ENCODE data around the gene CYP19A1.
A peak's percentile ranks its signal among the peaks of the same experiment; 100 is the strongest.
"Not testable (repeated sequence)": the region's sequence is repeated elsewhere in the genome, so short reads cannot be mapped to it uniquely, and the experiment has no call there.

CYP19A1 gene

DNA sequence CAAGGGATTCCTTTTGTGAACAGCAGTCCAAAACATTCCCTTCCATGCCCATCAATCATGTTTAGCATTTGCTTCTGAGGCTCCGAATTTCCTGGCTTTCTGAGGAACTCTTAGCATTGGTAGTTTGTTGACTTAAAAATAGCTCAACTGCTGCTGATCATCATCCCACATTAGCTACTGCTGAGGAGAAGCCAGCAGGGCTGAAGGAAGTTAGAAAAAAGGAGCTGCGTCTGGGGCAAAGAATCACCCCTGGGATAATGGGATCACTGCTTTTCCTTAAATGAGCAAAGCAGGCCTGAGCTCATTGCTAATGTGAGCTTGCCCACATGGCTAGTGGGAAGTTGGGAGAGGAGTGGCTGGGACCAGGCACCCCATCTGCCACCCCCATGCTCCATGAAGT is 39.8 kb downstream of the CYP19A1 start:
- no peak for DNase-seq (ENCODE audit: low spot score)

DNA sequence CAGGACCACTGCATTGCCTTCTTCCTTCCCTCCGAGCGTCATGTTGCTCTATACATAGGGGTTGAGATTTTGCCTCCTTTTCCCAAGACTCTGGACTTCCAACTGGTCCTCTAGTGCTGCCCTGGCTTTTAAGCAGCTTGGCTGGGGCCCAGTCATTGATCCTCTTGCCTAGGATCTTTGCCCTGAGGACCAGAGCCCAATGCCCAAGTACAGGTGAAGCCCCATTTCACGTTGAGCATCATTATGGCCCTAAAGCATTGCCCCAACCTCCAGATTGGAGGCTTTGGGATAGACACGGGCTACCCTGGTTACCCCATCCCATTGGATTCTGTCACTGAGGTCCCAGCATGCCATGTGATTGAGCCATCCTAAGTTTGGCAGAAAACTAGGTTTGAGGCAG is 47.7 kb downstream of the CYP19A1 start:
- DNase-seq (ENCODE audit: low spot score): no peak

DNA sequence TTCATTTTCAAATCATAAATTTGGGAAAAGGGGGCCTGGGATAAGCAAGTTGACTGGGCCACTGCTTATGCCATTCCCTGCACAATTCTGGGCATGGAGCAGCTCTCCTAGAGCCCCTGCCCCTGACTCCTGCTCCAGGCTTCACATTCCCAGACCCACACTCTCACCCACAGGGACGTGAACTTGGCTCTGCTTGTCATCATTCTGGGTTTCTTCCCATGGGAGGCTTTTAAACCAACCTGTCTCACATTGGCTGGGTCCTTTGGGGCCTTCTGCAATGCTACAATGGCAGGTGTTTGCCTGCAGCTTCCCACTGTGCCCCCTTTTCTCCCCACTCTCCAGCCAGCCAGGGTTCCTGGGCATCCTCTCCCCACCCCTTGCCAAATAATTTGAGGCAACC is 49.1 kb downstream of the CYP19A1 start:
- DNase-seq (ENCODE audit: low spot score): no peak

DNA sequence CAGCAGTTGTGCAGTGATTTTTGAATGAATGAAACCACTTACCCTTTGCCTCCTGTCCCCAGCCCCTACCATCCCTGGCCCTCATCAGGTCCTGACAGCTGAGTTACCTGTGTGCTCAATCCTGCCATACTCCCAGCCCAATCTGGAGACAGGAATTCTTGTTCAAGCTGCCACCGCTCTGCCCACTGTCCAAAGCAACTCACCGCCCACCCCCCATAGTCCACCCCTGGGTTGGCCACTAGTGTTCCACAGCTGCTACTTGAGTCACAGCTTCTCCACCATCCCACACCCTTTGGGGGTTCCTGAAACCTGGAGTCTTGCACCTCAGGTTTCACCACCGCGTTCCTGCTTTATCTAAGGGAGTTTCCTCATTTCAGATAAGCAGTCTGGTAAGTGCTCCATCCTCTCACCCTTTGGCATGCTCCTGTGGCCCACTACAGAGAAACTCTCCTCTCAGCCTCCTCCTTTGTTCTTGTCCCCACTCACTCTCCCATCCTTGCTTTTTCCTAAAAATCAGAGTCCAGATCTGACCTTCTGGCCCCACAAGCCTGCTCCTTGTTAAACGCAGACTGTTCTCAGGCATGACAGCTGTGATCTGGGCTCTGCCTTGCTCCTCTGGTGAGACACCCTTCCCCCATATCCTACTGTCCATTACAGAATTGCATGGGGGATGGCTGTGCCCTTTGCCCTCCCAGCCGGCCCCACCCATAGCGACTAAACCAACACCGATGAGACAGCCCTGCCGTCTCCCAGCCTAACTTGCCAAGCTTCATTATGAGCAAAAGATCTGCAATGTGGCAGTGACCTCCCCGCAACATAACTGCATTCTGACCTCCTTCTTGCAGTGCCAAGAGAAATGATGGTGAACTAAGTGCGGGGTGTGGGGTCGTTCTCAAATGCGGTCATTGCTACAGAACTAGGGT is 50.0 kb downstream of the CYP19A1 start:
- no peak for DNase-seq (ENCODE audit: low spot score)

DNA sequence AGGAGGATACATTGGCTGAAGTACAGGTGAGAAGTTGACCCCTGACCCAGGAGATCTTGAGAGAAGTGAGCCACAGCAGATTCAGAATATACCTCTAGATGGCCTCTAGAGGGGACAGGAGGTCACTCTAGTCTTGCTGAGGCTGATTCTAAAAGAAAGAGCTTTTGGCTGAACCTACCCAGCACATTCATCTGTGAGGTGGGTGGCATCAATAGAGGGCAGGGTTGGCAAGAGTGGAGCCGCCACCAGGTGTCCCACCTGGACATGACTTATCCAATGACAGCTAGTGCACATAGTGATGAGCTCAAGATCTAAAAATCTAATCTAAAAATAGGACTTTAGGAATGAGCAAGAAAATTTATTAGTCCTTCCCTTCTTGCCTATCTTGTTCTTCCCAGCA is 51.6 kb downstream of the CYP19A1 start:
- DNase-seq (ENCODE audit: low spot score): no peak

DNA sequence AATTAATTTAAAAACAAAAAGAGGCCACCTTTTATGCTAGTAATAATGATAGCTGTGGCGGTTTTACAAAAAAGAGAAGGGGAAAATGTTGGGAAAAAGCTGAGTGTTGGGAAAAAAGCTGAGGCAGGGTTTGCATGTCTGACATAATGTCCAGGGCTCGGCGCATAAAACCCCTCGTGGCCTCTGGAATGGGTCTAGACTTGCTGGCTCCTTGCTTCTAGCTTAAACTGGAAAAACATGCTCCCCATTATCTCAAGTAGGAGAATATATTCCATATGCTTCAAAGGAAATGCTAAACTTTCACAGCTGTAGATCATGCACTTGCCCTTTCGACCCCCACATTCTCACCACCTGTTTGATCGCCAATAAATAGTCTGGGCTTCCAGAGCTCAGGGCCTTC is 53.0 kb downstream of the CYP19A1 start:
- DNase-seq (ENCODE audit: low spot score): no peak

DNA sequence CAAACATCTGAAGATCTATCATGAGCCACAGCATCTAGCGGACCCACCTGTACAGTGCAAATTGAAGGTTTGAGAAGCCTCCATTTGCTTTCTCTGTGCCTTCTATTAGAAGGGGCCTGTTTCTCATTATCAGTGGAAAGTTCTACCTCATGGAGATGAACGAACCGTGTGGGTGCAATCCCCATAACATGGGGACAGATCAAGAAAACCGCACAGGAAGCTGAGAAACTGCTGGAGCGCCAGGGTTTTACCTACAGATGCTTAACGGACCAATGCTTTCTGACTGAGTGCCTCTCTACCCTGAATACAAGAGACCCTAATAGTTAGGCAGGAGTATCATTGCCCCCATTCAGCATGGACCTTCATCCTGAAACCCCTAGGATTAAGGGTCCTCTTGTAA is 53.5 kb downstream of the CYP19A1 start:
- no peak for DNase-seq (ENCODE audit: low spot score)

DNA sequence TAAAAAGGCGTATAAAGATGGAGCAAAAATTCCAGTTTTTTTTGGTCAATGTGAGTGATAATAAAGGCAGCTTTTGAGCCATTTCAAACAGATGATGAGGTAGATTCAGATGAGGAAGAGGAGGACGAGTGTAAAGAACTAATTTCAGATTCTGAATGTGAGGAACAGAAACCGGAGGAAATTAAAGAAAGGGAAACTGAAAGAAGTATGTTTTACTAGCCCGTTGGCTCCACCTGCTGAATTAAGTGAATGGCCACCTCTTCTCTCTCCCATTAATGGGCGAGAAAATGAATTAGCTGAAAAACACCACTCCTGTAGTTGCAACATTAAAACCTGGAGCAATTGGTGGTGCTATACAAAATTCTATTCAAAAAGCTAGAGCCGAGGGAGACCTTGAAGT is 55.4 kb downstream of the CYP19A1 start:
- DNase-seq (ENCODE audit: low spot score): no peak

DNA sequence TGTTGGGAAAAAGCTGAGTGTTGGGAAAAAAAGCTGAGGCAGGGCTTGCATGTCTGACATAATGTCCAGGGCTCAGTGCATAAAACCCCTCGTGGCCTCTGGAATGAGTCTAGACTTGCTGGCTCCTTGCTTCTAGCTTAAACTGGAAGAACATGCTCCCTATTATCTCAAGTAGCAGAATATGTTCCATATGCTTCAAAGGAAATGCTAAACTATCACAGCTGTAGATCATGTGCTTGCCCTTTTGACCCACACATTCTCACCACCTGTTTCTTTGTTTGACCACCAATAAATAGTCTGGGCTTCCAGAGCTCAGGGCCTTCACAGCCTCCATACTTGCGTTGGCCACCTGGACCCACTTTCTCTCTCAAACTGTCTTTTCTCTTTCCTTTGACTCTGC is 56.2 kb downstream of the CYP19A1 start:
- DNase-seq (ENCODE audit: low spot score): not testable (repeated sequence)

DNA sequence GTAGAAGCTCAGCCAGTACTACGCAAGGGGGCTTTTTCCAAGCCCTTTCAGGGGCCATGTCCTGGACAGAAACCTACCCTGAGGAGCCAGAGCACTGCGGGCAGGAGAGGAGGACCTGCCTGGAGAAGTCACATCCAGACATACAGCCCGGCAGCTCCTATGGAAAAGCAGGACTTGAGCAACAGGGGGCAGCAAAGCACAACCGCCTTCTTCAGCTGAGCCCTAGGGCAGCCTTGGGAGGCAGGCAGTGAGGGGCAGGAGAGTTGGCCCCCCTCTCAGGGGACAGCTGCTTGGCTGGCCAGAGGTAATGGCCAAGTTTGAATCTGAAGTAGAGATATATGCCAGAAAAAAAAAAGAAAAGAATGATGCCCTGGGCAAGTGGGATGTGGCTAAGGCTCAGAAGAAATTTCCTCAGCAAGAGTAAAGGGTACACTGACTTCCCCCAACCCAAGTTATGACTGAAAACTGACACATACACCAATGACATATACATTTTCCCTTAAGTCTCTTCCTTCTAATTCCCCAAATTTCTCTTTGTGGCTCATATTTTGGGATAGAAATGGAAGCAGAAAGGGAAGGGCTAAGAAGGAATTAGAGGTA is 56.9 kb downstream of the CYP19A1 start:
- peak; percentile 36 for DNase-seq (ENCODE audit: low spot score)

DNA sequence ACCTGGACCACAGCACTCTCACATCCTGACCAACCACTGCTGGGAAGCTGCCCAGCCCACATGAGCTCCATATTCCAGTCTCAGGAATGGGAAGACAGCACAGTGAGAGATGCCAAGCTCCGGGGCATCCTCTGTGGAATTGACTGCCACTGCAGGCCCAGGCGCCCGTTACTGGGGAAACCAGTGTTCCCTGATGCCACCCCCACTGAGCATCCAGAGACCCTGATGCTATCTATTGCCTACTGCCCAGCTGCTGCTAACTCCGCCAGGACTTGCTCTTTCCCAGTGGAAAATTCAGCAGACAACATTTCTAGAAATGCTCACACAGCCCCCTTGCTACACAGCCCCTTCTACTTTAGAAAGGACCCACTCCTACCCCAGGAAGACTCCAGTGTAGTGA is 57.6 kb downstream of the CYP19A1 start:
- DNase-seq (ENCODE audit: low spot score): no peak

DNA sequence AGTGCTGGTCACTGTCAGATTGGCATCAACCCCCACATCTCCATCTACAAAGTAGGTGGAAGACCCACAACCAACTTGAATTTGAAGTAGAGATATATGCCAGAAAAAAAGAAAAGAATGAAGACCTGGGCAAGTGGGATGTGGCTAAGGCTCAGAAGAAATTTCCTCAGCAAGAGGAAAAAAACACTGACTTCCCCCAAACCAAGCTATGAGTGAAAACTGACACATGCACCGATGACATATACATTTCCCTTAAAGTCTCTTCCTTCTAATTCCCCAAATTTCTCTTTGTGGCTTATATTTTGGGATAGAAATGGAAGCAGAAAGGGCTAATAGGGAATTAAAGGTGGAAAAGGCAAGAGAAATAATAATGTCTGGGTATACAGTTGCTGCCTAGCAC is 59.0 kb downstream of the CYP19A1 start:
- no peak for DNase-seq (ENCODE audit: low spot score)

DNA sequence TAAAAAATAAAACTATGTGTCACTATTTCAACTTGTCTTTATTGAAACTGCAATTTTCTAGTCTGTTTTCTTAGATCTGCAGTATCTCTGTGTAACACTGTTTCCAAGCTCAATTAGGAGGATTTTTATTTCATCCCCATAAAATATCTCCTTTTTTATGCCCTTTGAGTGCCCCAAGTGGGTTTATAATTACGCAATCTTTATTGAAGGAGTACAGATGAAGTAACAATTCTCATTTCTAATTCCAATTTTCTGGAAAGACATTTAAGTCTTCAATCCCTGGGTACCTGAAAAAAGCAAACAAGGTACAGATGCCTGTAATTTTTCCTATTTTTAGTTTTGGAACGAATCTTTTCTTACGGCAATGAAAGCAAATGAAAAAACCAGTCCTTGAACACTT is 61.3 kb downstream of the CYP19A1 start:
- no peak for DNase-seq (ENCODE audit: low spot score)

DNA sequence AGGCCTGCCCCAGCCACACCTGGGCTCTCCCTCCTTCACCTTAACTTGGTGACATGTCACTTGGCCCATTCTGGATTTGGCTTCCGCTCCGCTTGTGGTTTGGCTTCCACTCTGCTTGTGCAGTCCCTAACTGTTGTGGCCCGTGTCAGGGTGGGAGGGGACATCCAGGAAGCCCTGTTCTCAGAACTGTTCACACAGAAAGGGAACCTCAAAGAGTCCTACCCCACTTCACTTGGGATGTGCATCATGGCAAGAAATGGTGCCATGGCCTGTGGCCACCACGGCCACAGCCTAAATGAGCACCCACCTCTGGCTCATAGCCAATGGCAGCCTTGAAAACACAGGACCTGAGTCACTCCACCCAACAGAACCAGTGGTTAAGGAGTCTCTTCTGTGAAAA is 63.4 kb downstream of the CYP19A1 start:
- DNase-seq (ENCODE audit: low spot score): no peak

DNA sequence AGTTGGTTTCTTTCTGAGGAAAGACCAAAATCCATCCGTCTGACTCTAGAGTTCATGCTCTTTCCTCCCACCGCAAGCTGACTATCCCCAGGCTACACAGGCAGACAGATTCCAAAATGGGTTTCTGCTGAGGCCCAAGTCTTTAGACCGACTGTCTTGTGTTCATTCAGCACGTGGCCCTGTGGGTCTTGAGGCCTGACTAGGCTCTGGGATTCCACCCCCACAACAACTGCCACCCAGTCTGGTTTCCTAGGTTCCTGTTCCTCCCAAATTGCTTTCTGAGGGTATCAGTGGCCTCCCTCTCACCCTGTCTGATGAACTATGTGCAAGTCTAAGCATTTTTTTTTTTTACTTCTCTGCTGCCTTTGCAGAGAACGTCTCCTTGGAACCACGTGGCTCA is 67.7 kb downstream of the CYP19A1 start:
- DNase-seq (ENCODE audit: low spot score): no peak

DNA sequence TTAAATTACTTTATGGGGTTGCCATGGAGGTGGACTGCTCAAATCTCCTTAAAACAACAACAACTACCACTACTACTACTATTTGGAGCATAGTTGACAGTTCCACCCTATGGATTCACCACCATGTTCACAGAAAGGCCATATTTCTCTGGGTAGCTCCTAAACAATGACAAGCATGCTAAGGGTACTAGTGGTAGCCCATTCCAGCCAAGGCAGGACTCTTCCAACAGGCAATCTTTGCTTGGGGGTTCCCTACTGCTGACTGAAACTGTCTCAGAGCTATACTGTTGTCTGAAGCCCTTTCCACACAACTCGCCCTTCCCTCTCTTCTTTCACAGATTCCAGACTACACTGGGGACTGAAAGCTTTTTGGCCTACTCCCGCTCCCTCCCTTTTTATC is 68.9 kb downstream of the CYP19A1 start:
- no peak for DNase-seq (ENCODE audit: low spot score)

DNA sequence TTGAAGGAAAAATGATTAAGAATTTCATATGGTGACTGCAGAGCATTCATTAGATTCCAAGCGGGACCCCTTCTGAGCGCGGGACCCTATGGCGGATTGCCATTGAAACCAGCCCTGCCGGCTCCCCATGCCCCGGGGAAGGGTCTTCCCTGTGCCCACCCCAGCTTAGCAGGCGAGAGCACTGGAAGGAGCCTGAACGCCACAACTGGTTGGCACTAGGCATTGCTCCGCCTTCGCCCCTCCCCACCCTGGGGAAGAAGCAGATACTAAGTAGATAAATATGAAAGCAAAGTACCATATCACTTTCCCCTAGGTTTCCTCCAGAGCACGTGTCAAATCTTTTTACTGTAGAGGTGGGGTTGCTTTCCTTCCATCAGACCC is 70.7 kb downstream of the CYP19A1 start:
- DNase-seq (ENCODE audit: low spot score): peak; percentile 31

DNA sequence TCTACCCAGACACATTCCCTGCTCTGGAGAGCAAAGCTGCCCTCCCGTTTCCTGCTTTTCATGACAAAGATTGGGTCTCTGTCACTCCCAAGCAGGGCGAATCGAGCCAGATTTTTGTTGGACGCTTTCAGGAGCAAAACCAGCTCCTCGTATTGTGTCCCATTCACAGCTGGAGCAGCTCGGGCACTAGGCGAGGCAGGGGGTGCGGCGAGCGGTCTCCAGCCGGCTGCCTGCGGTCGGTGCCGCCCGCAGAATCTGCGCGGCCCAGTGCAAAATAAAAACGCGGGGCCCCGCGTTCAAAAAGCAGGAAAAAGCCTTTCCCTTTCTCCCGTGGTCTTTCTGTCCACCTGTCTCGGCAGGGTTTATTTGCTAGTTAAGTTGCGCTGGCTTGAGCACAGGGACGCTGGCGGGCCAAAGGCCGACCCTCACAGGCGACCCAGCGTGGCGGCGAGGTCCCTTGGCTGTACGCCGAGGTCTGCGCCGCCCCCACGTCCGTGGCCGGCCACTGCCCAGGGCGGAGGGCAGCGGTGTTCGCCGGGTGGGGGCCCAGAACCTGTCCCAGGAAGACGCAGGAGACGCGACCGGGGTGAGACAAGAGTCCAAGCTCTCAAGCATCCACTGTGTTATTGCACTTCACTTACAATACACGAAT is 71.2 kb downstream of the CYP19A1 start:
- DNase-seq (ENCODE audit: low spot score): no peak

DNA sequence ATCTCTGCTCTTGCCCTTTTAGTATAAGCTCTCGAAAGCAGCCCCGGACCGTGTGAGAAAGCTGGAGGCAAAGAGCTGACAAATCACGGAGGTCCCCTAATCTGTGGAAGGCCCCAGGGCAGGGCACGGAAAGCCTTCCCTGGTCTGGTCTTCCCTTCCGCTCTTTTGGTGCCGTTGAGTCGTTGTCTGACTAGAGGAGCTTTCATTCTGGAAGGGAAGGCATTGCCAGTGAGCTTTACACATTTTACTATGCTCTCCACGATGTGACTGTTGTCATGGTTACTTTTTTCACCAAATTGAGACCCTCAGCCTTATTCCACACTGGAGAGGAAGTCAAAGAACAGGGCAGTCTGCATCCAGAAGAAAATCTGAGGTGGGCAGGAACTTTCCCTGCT is 71.7 kb downstream of the CYP19A1 start:
- no peak for DNase-seq (ENCODE audit: low spot score)

DNA sequence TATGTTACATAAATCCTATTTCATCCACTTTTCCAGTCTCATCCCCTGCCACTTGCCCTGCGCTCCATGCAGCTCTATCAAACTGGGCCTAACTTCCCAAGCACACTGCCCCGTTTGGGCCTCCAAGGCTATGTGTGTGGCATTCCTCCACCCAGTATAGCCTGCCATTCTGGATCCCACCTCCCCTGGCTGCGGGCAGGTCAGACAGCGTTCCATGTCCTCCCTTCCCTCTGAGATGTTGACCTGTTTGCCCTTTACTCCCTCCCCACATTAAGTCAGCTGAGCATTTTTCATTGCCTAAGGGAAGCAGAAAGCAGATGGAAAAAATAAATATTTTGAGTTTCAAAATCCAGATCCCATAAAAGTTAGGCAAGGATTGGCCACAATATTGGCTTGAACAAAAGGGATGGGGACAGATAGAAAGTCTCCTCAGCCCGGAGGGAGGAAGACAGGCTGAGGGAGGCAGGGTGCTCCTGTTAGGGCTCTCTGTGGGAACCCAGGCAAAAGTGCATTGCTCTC is 73.3 kb downstream of the CYP19A1 start:
- no peak for DNase-seq (ENCODE audit: low spot score)

DNA sequence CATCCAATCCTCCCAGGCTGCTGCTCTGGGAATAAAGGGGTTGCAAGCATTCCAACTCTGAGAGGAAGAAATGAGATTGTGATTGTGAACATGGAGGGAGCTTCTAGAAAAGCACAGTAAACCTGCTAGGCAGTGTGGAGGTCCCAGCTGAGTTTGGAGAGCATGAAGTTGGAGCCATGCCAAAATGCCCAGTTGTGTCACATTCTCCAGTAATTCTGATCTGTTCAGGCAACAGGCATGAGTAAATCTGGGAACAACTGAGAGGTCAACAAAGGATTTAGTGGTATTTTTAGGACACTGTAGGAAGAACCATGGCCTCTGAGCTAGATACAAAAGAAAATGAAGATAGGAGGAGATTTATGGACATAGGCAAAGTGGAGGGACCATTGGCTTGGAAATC is 74.7 kb downstream of the CYP19A1 start:
- no peak for DNase-seq (ENCODE audit: low spot score)

DNA sequence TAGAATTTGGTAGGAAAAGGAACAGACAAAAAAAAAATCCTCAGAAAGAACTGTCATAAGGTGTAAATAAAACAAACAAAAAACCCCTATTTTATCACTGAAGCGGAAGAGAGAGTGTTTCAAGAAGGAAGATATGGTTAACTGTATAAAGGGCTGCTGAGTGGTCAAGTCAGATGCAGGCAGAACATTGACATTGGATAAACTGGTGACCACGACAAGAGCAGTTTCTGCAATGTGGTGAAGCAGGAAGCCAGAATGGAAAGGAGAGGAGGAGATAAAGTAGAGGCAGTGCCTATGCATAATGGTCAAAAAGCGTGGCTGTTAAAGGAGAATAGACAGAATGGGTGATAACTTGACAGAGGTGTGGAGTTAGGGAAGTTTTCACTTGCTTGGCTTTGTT is 75.3 kb downstream of the CYP19A1 start:
- DNase-seq (ENCODE audit: low spot score): no peak

DNA sequence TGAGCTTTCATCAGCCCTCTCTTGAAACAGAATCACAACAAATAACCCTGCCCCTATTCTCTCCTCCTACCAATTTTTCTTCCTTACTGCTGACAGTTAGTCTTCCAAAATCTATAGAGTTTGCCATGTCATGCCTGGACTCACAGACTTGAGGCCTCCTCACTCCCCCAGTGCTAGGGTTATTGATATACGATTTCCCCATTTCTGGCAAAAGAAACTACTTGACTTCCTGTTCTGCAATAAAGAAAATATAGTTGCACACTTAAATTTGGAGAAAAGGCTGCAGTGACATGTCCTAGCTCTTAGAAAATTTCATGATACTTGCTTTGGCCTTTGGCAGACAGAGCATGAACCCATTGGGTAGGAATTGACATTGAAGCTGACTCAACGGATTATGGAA is 75.9 kb downstream of the CYP19A1 start:
- DNase-seq (ENCODE audit: low spot score): no peak
